B cell (primary cell): ENCODE data around the gene ARID3A. TPM values are rescaled to one million over a fixed set of nuclear protein-coding genes. Genes with fewer than 3 reads are reported as not detected.

Experiments used
- ATAC-seq: fragments of 200-7000 bp; cut with Tn5 transposase; one replicate; pipeline ENCODE4 v1.10.0; 2021; ENCODE audit warnings: low read depth, mild to moderate bottlenecking, moderate number of reproducible peaks, moderate library complexity
- CTCF ChIA-PET: fragments of 350-600 bp; sonication (Branson Sonifier 250); formaldehyde crosslinking; loops from one replicate; lab custom pipeline; 2021; ENCODE audit warnings: antibody characterized with exemption, inconsistent platforms; lab: Charles Lee
- POLR2A ChIA-PET: fragments of 350-600 bp; sonication (Branson Sonifier 250); formaldehyde crosslinking; loops from one replicate; lab custom pipeline; 2021; ENCODE audit warnings: antibody characterized with exemption; lab: Charles Lee
- DNase-seq: peaks from one replicate; pipeline ENCODE4 v3.0.0; 2013
- H2AFZ ChIP-seq: 2 replicates; pipeline ENCODE4 v1.6.1; 2012; ENCODE audit warnings: mild to moderate bottlenecking, low read depth, low read length; ENCODE audit not compliant: insufficient read depth, poor library complexity, severe bottlenecking
- H3K27ac ChIP-seq, 2 donors: 1 replicate in 1 of 2; 2 replicates in 1 of 2; pipeline ENCODE4 v1.5.1; 2012 to 2013; ENCODE audit warnings: low read length in 2 of 2, mild to moderate bottlenecking in 2 of 2, moderate library complexity in 1 of 2
- H3K27me3 ChIP-seq, 4 experiments: fragments of 200-600 bp in 1 of 4; sonication (generic) in 1 of 4; replicated peaks in 1 of 4; 1 replicate in 2 of 4; 2 replicates in 2 of 4; pipeline versions ENCODE4 v1.6.1 to v1.7.0; 2013 to 2016; ENCODE audit warnings: low read length in 3 of 4, mild to moderate bottlenecking in 2 of 4, mixed read lengths in 1 of 4, moderate library complexity in 1 of 4; ENCODE audit not compliant: insufficient read depth in 4 of 4, control insufficient read depth in 3 of 4; ENCODE audit errors: control extremely low read depth in 1 of 4
- H3K36me3 ChIP-seq, 2 experiments: replicated peaks in 1 of 2; 1 replicate in 1 of 2; 2 replicates in 1 of 2; pipeline versions ENCODE4 v1.6.1 to v1.7.1; 2013; ENCODE audit warnings: low read length in 1 of 2; ENCODE audit not compliant: insufficient read depth in 2 of 2, control insufficient read depth in 1 of 2; ENCODE audit errors: control extremely low read depth in 1 of 2, extremely low read depth in 1 of 2
- H3K4me1 ChIP-seq, 2 donors: fragments of 200-600 bp in 1 of 2; sonication (generic) in 1 of 2; 1 replicate in 1 of 2; 2 replicates in 1 of 2; pipeline versions ENCODE4 v1.5.1 to v1.6.1; 2013 to 2017; ENCODE audit warnings: low read length in 2 of 2; ENCODE audit not compliant: control insufficient read depth in 2 of 2, insufficient read depth in 2 of 2
- H3K4me2 ChIP-seq: replicated peaks from 2 replicates; pipeline ENCODE3; 2012; ENCODE audit warnings: mild to moderate bottlenecking, low read depth, low read length; ENCODE audit not compliant: poor library complexity, severe bottlenecking
- H3K4me3 ChIP-seq, 5 experiments: fragments of 200-600 bp in 1 of 5; sonication (generic) in 1 of 5; 1 replicate in 3 of 5; 2 replicates in 2 of 5; pipeline versions ENCODE4 v1.5.1 to v1.7.0; 2011 to 2016; ENCODE audit warnings: low read length in 4 of 5, mild to moderate bottlenecking in 4 of 5, low read depth in 2 of 5, control low read depth in 1 of 5, moderate library complexity in 1 of 5; ENCODE audit not compliant: insufficient read depth in 1 of 5; ENCODE audit errors: control extremely low read depth in 1 of 5, extremely low read depth in 1 of 5
- H3K79me2 ChIP-seq: fragments of 200-600 bp; sonication (generic); one replicate; pipeline ENCODE4 v1.6.0; 2016; ENCODE audit warnings: low read length; ENCODE audit not compliant: control insufficient read depth, insufficient read depth
- H3K9ac ChIP-seq: fragments of 200-600 bp; sonication (generic); 2 replicates; pipeline ENCODE4 v1.6.1; 2017; ENCODE audit warnings: mild to moderate bottlenecking, low read length, moderate library complexity
- H3K9me3 ChIP-seq, 3 donors: one replicate each; pipeline versions ENCODE4 v1.6.1 to v1.7.1; 2013; ENCODE audit warnings: low read length in 2 of 3; ENCODE audit not compliant: control insufficient read depth in 2 of 3, insufficient read depth in 1 of 3; ENCODE audit errors: control extremely low read depth in 1 of 3
- H4K20me1 ChIP-seq: 2 replicates; pipeline ENCODE4 v1.6.0; 2012; ENCODE audit warnings: mild to moderate bottlenecking, low read length; ENCODE audit not compliant: insufficient read depth, control insufficient read depth, poor library complexity, severe bottlenecking
- H3K27ac Mint-ChIP-seq: one replicate; pipeline ENCODE4 v1.8.0; 2021; ENCODE audit warnings: mixed read lengths
- H3K27me3 Mint-ChIP-seq: one replicate; pipeline ENCODE4 v1.8.0; 2021; ENCODE audit warnings: mixed read lengths
- H3K4me1 Mint-ChIP-seq: one replicate; pipeline ENCODE4 v1.8.0; 2021; ENCODE audit warnings: mixed read lengths
- H3K4me3 Mint-ChIP-seq: one replicate; pipeline ENCODE4 v1.8.0; 2021; ENCODE audit warnings: mixed read lengths
- H3K9me3 Mint-ChIP-seq: one replicate; pipeline ENCODE4 v1.8.0; 2022; ENCODE audit warnings: mixed read lengths; ENCODE audit not compliant: insufficient read depth
- EZH2 ChIP-seq: IDR thresholded peaks from 2 replicates; pipeline ENCODE4 v1.6.1; 2012; ENCODE audit warnings: borderline replicate concordance, low read depth, mild to moderate bottlenecking, moderate library complexity, low read length; ENCODE audit not compliant: insufficient read depth, poor library complexity, severe bottlenecking
- WGBS: methylation state at CpG from one replicate; pipeline ENCODE4 v1.1.5; 2013; ENCODE audit warnings: missing lambda C conversion rate; ENCODE audit not compliant: insufficient coverage; 5-methylcytosine and 5-hydroxymethylcytosine counted together
- intact Hi-C: fragments of 100-400 bp; cut with micrococcal nuclease; formaldehyde crosslinking; loops from one replicate; pipeline ENCODE4 v1.10.0; 2022
- polyA plus RNA-seq: library from polyadenylated mRNA; depleted of rRNA; stranded (reverse); fragments of >200 nt; gene quantifications from 2 replicates; pipeline ENCODE4 v1.2.3, GENCODE V29; 2012
- total RNA-seq, 2 donors: library from RNA; stranded (reverse); fragments of 120-200 nt in 1 of 2; gene quantifications; 1 replicate in 1 of 2; 2 replicates in 1 of 2; pipeline versions ENCODE4 v1.2.3 to v1.2.4, GENCODE V29; 2013 to 2022
- TF ChIP-seq, protein P1 (sequence below): fragments of 200-600 bp; IDR thresholded peaks from one replicate; pipeline ENCODE4 v1.8.0; 2022; ENCODE audit warnings: antibody characterized with exemption, mild to moderate bottlenecking

The ARID3A gene
- total and polyA plus RNA-seq, 2 donors (not counting 1 experiment from before 2014, with no cell fraction given): 22.9 to 60.5 TPM

DNA sequence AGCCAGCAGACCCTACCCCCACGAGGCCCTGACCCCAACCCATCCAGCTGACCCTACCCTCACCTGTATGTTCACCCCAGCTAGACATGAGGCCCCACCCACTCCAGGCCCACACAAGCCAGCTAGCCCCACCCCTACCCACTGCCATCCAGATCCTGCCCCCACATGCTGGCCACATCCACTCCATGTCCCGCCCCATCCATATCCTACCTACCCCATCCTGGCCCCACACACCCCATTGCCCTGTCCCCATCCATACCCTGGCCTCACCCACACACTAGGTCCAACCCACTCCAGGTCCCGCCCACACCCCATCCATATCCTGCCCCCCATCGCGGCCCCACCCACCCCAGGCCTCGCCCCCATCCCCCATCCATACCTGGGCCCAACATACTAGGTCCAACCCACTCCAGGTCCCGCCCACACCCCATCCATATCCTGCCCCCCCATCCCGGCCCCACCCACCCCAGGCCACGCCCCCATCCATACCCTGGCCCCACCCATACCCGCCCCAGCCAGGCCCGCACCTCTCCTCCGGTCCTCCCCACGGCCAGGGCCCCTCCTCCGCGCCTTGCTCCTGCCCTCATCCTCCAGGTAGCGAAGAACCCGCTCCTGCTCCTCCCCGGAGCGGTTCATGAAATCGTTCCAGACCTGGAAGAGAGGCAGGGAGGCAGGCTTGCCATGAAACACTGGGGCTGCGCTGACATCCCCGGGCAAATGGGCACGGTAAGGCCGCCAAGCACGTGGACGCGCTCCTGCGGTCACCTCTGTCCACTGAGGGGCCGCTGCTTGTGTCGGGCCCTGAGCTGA, 25.3 kb upstream of the ARID3A start:
- DNase-seq: peak; percentile 23
- Histone ChIP-seq H3K9me3 (no peaks in the 10 kb centered on the region), H3K27me3 (no peaks in the 10 kb centered on the region), H3K27ac (peak overlapping the region in 1 of 2 donors; percentile 43), H3K4me3 (no peak overlapping the region), H3K4me1 (peaks cover under 1 to 14% of the 10 kb centered on the region in 2 donors), H2AFZ (no peak overlapping the region), H3K36me3 (peaks cover 0 to 63% of the 10 kb centered on the region in 2 experiments), H3K9ac (no peak overlapping the region), H4K20me1 (peaks cover 66% of the 10 kb centered on the region), H3K79me2 (peaks cover 40% of the 10 kb centered on the region), H3K4me2 (no peak overlapping the region)
- ChIA-PET POLR2A (interaction anchor here (0.7 to 1.3 kb wide), 3 partner anchors 9 to 41 kb away, joined by 4 to 6 read pairs (median 4); partner anchors contain the start of gene CFD), CTCF (no interaction called here)
- no peak overlapping the region for H3K27ac Mint-ChIP-seq
- WGBS: 98% methylated on average over 23 of the region's 30 CpGs
- H3K27me3 Mint-ChIP-seq: no peaks in the 10 kb centered on the region
- H3K4me3 Mint-ChIP-seq: no peak overlapping the region
- TF ChIP-seq, protein P1, sequence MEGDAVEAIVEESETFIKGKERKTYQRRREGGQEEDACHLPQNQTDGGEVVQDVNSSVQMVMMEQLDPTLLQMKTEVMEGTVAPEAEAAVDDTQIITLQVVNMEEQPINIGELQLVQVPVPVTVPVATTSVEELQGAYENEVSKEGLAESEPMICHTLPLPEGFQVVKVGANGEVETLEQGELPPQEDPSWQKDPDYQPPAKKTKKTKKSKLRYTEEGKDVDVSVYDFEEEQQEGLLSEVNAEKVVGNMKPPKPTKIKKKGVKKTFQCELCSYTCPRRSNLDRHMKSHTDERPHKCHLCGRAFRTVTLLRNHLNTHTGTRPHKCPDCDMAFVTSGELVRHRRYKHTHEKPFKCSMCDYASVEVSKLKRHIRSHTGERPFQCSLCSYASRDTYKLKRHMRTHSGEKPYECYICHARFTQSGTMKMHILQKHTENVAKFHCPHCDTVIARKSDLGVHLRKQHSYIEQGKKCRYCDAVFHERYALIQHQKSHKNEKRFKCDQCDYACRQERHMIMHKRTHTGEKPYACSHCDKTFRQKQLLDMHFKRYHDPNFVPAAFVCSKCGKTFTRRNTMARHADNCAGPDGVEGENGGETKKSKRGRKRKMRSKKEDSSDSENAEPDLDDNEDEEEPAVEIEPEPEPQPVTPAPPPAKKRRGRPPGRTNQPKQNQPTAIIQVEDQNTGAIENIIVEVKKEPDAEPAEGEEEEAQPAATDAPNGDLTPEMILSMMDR: no peak
- no peak for TF ChIP-seq EZH2
- ATAC-seq: peak; percentile 8
- H3K9me3 Mint-ChIP-seq: no peaks in the 10 kb centered on the region
- peaks cover 26% of the 10 kb centered on the region for H3K4me1 Mint-ChIP-seq
- intact Hi-C loops: no loop called here
